ENCODE results near the gene FAM43A.

GRCh38 chr3:194682189-194682693 is 3.4 kb upstream of the FAM43A start:
- TF ChIP-seq TAF1 (IDR thresholded peaks at IDR 0.05; ENCODE audit: control insufficient read depth, extremely low read depth, insufficient read depth, low read length, severe bottlenecking) (no peak), POLR2A (conservative IDR thresholded peaks at IDR 0.05) (no peak)

Measured in K562 (cell line).